ENCODE data around the gene CCDC190. TPM values are rescaled to one million over a fixed set of nuclear protein-coding genes. Genes with fewer than 3 reads are reported as not detected.

The CCDC190 gene
- 0.07 TPM for polyA plus RNA-seq
- long read RNA-seq, donor 1, result 0 reads
- long read RNA-seq, donor 2, result 0 reads
- long read RNA-seq, donor 3, result 0 reads
- long read RNA-seq, donor 4, result 0 reads
- long read RNA-seq, donor 5, result 0 reads
- long read RNA-seq, donor 6, result 0 reads
- long read RNA-seq, donor 7, result 0 reads
- long read RNA-seq, donor 8, result 0 reads
- long read RNA-seq, donor 9, result 0 reads
- long read RNA-seq, donor 10, result 0 reads
- long read RNA-seq, donor 11, result 0 reads

GRCh38 chr1:162861101-162861500 lies at the start of gene CCDC190:
Gene CCDC190 (minus strand): TSS chr1:162861175. CDS start chr1:162859646, 1,529 bp downstream.
- WGBS (ENCODE audit: insufficient coverage, low lambda C conversion rate), result 33% methylated on average over 1 of the region's 4 CpGs
- Histone ChIP-seq H3K27me3 (ENCODE audit: control insufficient read depth, insufficient read depth, low read length) (no peaks in the 10 kb centered on the region), H3K4me1 (ENCODE audit: control insufficient read depth, insufficient read depth, low read length) (no peaks in the 10 kb centered on the region), H3K27ac (ENCODE audit: low read length) (no peak within 1 kb of the TSS), H3K36me3 (ENCODE audit: control insufficient read depth, insufficient read depth, low read length) (no peaks in the 10 kb centered on the region), H3K4me3 (ENCODE audit: low read length) (no peak within 1 kb of the TSS), H3K9me3 (ENCODE audit: control insufficient read depth, low read depth, low read length) (no peaks in the 10 kb centered on the region)
- peak in 1 of 2 donors; percentile 12 for DNase-seq

- no peaks in the 10 kb centered on the region for H3K36me3 ChIP-seq (ENCODE audit: control insufficient read depth, insufficient read depth, low read length)
- no peak for DNase-seq
- H3K27me3 ChIP-seq (ENCODE audit: control insufficient read depth, insufficient read depth, low read length), result no peaks in the 10 kb centered on the region
- no peak overlapping the region for H3K27ac ChIP-seq (ENCODE audit: low read length)
- peaks cover 6% of the 10 kb centered on the region for H3K9me3 ChIP-seq (ENCODE audit: control insufficient read depth, low read depth, low read length)
- 100% methylated on average over 1 of the region's 2 CpGs for WGBS (ENCODE audit: insufficient coverage, low lambda C conversion rate)
- H3K4me1 ChIP-seq (ENCODE audit: control insufficient read depth, insufficient read depth, low read length), result no peaks in the 10 kb centered on the region
- no peak overlapping the region for H3K4me3 ChIP-seq (ENCODE audit: low read length)
These were observed 49.2 kb upstream of the CCDC190 start for GRCh38 chr1:162910161-162910560.

- no peaks in the 10 kb centered on the region for H3K27me3 ChIP-seq (ENCODE audit: control insufficient read depth, insufficient read depth, low read length)
- peaks cover 6% of the 10 kb centered on the region for H3K9me3 ChIP-seq (ENCODE audit: control insufficient read depth, low read depth, low read length)
- DNase-seq, result no peak
- no peaks in the 10 kb centered on the region for H3K4me1 ChIP-seq (ENCODE audit: control insufficient read depth, insufficient read depth, low read length)
- H3K36me3 ChIP-seq (ENCODE audit: control insufficient read depth, insufficient read depth, low read length), result no peaks in the 10 kb centered on the region
- 100% methylated on average over 1 of the region's 2 CpGs for WGBS (ENCODE audit: insufficient coverage, low lambda C conversion rate)
- H3K27ac ChIP-seq (ENCODE audit: low read length), result no peak overlapping the region
- H3K4me3 ChIP-seq (ENCODE audit: low read length), result no peak overlapping the region
These were observed 47.8 kb upstream of the CCDC190 start for GRCh38 chr1:162908780-162909179.

GRCh38 chr1:162908236-162908635 lies 47.3 kb upstream of the CCDC190 start:
- Histone ChIP-seq H3K27ac (ENCODE audit: low read length) (no peak overlapping the region), H3K36me3 (ENCODE audit: control insufficient read depth, insufficient read depth, low read length) (no peaks in the 10 kb centered on the region), H3K4me3 (ENCODE audit: low read length) (no peak overlapping the region), H3K4me1 (ENCODE audit: control insufficient read depth, insufficient read depth, low read length) (no peaks in the 10 kb centered on the region), H3K27me3 (ENCODE audit: control insufficient read depth, insufficient read depth, low read length) (no peaks in the 10 kb centered on the region), H3K9me3 (ENCODE audit: control insufficient read depth, low read depth, low read length) (peaks cover 6% of the 10 kb centered on the region)
- 27% methylated on average over 2 of the region's 2 CpGs for WGBS (ENCODE audit: insufficient coverage, low lambda C conversion rate)
- no peak for DNase-seq

GRCh38 chr1:162906485-162906884 lies 45.5 kb upstream of the CCDC190 start:
- Histone ChIP-seq H3K9me3 (ENCODE audit: control insufficient read depth, low read depth, low read length) (no peaks in the 10 kb centered on the region), H3K36me3 (ENCODE audit: control insufficient read depth, insufficient read depth, low read length) (no peaks in the 10 kb centered on the region), H3K27me3 (ENCODE audit: control insufficient read depth, insufficient read depth, low read length) (no peaks in the 10 kb centered on the region), H3K27ac (ENCODE audit: low read length) (no peak overlapping the region), H3K4me1 (ENCODE audit: control insufficient read depth, insufficient read depth, low read length) (no peaks in the 10 kb centered on the region), H3K4me3 (ENCODE audit: low read length) (no peak overlapping the region)
- WGBS (ENCODE audit: insufficient coverage, low lambda C conversion rate), result no CpG with 5 or more reads among the region's 2 CpGs
- DNase-seq, result no peak

GRCh38 chr1:162905174-162906158 lies 44.5 kb upstream of the CCDC190 start:
- Histone ChIP-seq H3K36me3 (ENCODE audit: control insufficient read depth, insufficient read depth, low read length) (no peaks in the 10 kb centered on the region), H3K4me3 (ENCODE audit: low read length) (no peak overlapping the region), H3K27me3 (ENCODE audit: control insufficient read depth, insufficient read depth, low read length) (no peaks in the 10 kb centered on the region), H3K27ac (ENCODE audit: low read length) (no peak overlapping the region), H3K4me1 (ENCODE audit: control insufficient read depth, insufficient read depth, low read length) (no peaks in the 10 kb centered on the region), H3K9me3 (ENCODE audit: control insufficient read depth, low read depth, low read length) (no peaks in the 10 kb centered on the region)
- DNase-seq, result no peak
- WGBS (ENCODE audit: insufficient coverage, low lambda C conversion rate), result no CpG with 5 or more reads among the region's 1 CpG

- H3K27ac ChIP-seq (ENCODE audit: low read length), result no peak overlapping the region
These were observed 43.6 kb upstream of the CCDC190 start for GRCh38 chr1:162904579-162904978.

GRCh38 chr1:162904023-162904422 lies 43.0 kb upstream of the CCDC190 start:
- WGBS (ENCODE audit: insufficient coverage, low lambda C conversion rate), result no CpG with 5 or more reads among the region's 3 CpGs

More at GRCh38 chr1:162904579-162904978, 43.6 kb upstream of the CCDC190 start:
- H3K36me3 ChIP-seq (ENCODE audit: control insufficient read depth, insufficient read depth, low read length), result no peaks in the 10 kb centered on the region
- no peaks in the 10 kb centered on the region for H3K27me3 ChIP-seq (ENCODE audit: control insufficient read depth, insufficient read depth, low read length)
- H3K4me3 ChIP-seq (ENCODE audit: low read length), result no peak overlapping the region
- DNase-seq, result no peak
- no peaks in the 10 kb centered on the region for H3K4me1 ChIP-seq (ENCODE audit: control insufficient read depth, insufficient read depth, low read length)
- no CpG with 5 or more reads among the region's 4 CpGs for WGBS (ENCODE audit: insufficient coverage, low lambda C conversion rate)
- no peaks in the 10 kb centered on the region for H3K9me3 ChIP-seq (ENCODE audit: control insufficient read depth, low read depth, low read length)

GRCh38 chr1:162903246-162903645 lies 42.3 kb upstream of the CCDC190 start:
- WGBS (ENCODE audit: insufficient coverage, low lambda C conversion rate), result 80% methylated on average over 3 of the region's 4 CpGs
- no peak overlapping the region for H3K4me3 ChIP-seq (ENCODE audit: low read length)
- H3K36me3 ChIP-seq (ENCODE audit: control insufficient read depth, insufficient read depth, low read length), result no peaks in the 10 kb centered on the region
- no peaks in the 10 kb centered on the region for H3K4me1 ChIP-seq (ENCODE audit: control insufficient read depth, insufficient read depth, low read length)
- DNase-seq, result no peak
- no peaks in the 10 kb centered on the region for H3K27me3 ChIP-seq (ENCODE audit: control insufficient read depth, insufficient read depth, low read length)
- H3K9me3 ChIP-seq (ENCODE audit: control insufficient read depth, low read depth, low read length), result no peaks in the 10 kb centered on the region
- no peak overlapping the region for H3K27ac ChIP-seq (ENCODE audit: low read length)

More at GRCh38 chr1:162904023-162904422, 43.0 kb upstream of the CCDC190 start:
- no peaks in the 10 kb centered on the region for H3K27me3 ChIP-seq (ENCODE audit: control insufficient read depth, insufficient read depth, low read length)
- H3K27ac ChIP-seq (ENCODE audit: low read length), result no peak overlapping the region
- H3K36me3 ChIP-seq (ENCODE audit: control insufficient read depth, insufficient read depth, low read length), result no peaks in the 10 kb centered on the region
- no peaks in the 10 kb centered on the region for H3K9me3 ChIP-seq (ENCODE audit: control insufficient read depth, low read depth, low read length)
- DNase-seq, result no peak
- no peak overlapping the region for H3K4me3 ChIP-seq (ENCODE audit: low read length)
- H3K4me1 ChIP-seq (ENCODE audit: control insufficient read depth, insufficient read depth, low read length), result no peaks in the 10 kb centered on the region

- WGBS (ENCODE audit: insufficient coverage, low lambda C conversion rate), result 67% methylated on average over 1 of the region's 2 CpGs
- Histone ChIP-seq H3K27me3 (ENCODE audit: control insufficient read depth, insufficient read depth, low read length) (no peaks in the 10 kb centered on the region), H3K4me3 (ENCODE audit: low read length) (no peak overlapping the region), H3K9me3 (ENCODE audit: control insufficient read depth, low read depth, low read length) (no peaks in the 10 kb centered on the region), H3K4me1 (ENCODE audit: control insufficient read depth, insufficient read depth, low read length) (no peaks in the 10 kb centered on the region), H3K36me3 (ENCODE audit: control insufficient read depth, insufficient read depth, low read length) (no peaks in the 10 kb centered on the region), H3K27ac (ENCODE audit: low read length) (no peak overlapping the region)
- no peak for DNase-seq
These were observed 41.4 kb upstream of the CCDC190 start for GRCh38 chr1:162902416-162902815.

Measured in large intestine (tissue), 12 donors.